PC-9 (cell line): ENCODE measurements around the gene CCDC51.

ENCODE experiments used
- EZH2 ChIP-seq: fragments of 200-600 bp; sonication (generic); IDR thresholded peaks from 2 replicates; pipeline ENCODE4 v1.8.0; 2017; ENCODE audit warnings: antibody characterized with exemption, low read depth
- TF ChIP-seq, protein P1 (sequence below): fragments of 200-600 bp; sonication (generic); conservative IDR thresholded peaks from 2 replicates; pipeline ENCODE4 v1.6.1; 2017; ENCODE audit warnings: mixed run types, antibody characterized with exemption, mild to moderate bottlenecking, moderate library complexity

DNA sequence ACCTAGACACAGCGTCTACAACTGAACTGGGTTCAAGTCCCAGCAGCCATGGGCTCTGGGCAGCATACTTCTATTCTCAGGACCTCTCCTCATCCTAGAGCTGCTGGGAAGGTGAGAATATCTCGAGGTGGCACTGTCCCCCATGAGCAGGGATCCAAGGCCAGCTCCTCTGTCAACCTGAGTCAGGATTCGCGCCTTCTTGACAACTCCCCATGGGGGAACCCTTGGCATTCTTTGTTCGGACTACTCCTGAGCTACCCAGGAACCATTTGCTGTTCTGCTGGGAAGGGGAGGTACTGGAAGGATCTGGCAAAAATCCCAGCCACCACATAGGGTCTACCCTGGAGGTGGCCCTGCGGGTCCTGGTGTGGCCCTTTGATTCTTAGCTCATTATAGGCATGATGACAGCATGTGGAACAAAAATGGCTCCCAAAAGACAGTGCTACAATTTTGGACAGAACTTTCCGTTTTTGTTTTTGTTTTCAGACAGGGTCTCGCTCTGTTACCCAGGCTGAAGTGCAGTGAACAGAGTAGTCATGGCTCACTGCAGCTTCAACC is 32.3 kb downstream of the CCDC51 start:
- no peak for TF ChIP-seq EZH2
- TF ChIP-seq, protein P1, sequence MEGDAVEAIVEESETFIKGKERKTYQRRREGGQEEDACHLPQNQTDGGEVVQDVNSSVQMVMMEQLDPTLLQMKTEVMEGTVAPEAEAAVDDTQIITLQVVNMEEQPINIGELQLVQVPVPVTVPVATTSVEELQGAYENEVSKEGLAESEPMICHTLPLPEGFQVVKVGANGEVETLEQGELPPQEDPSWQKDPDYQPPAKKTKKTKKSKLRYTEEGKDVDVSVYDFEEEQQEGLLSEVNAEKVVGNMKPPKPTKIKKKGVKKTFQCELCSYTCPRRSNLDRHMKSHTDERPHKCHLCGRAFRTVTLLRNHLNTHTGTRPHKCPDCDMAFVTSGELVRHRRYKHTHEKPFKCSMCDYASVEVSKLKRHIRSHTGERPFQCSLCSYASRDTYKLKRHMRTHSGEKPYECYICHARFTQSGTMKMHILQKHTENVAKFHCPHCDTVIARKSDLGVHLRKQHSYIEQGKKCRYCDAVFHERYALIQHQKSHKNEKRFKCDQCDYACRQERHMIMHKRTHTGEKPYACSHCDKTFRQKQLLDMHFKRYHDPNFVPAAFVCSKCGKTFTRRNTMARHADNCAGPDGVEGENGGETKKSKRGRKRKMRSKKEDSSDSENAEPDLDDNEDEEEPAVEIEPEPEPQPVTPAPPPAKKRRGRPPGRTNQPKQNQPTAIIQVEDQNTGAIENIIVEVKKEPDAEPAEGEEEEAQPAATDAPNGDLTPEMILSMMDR: no peak
